ENCODE measurements around the gene OSBP2. TPM values are rescaled to one million over a fixed set of nuclear protein-coding genes. Genes with fewer than 3 reads are reported as not detected.
A peak's percentile ranks its signal among the peaks of the same experiment; 100 is the strongest.

Gene OSBP2
- total RNA-seq, 2 donors from 2014 or later = 1.1 to 9.4 TPM

DNA sequence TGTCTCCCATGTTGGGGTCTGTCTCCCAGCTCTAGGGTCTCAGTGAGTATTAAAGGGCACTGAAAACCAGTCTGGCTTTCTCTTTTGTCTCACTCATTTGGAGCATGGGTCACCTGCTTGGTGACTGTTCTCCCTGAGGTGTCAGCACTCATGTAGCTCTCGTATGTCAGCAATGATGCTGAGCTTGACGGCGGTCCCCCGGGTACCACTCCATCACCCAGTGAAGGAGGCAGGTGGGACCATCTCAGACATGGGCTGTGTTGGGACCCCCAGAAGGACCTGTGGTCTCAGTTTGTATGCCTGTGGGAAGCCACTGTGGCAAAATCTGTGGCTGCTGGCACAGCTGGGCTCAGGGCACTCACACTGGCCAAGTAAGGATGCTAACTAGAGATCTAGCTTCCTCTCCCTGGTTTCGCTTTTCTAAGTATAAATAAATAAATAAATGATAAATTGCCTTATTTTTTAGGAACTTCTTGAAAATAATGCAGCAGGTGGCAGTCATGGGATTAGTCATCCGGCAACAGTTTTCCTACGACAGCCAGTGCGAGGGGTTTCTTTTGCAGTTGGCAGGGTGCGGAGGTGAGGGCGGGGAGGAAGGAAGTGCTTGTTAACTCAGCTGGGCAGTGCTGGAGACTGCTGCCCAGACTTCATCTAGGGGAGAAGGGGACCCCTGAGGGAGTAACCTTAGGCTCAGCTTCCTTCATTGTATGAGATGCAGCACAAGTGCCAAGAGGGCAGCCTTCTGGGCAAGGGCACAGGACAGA, 48.8 kb downstream of the OSBP2 start:
- H3K27me3 Mint-ChIP-seq = peaks cover 19% of the 10 kb centered on the region
- H3K4me1 Mint-ChIP-seq = peaks cover 26% of the 10 kb centered on the region
- no peak for ATAC-seq
- no peaks in the 10 kb centered on the region for H3K9me3 ChIP-seq (ENCODE audit: control insufficient read depth, low read length, poor library complexity, severe bottlenecking)
- DNase-seq = no peak
- no peak overlapping the region for H3K4me3 Mint-ChIP-seq
- peak overlapping the region; percentile 3 for H3K27ac Mint-ChIP-seq
- H3K36me3 Mint-ChIP-seq (ENCODE audit: low read depth) = peaks cover 2% of the 10 kb centered on the region

DNA sequence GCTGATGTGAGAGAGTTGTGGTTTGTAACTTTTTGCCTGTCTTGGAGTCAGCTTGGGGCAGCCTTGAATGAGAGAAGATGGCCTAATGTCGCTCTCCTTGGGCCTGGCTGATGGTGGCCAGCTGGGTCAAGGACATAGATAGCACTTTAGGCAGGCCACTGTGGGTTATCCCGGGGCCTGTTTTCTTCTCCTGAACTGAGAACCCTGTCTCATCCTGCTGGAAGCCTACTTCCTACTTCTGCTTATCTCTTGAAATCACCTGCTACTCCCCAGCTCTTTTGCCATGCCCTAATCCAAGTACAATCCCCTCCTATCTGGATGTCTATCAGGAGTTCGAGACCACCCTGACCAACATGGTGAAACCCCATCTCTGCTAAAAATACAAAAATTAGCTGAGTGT, 49.5 kb downstream of the OSBP2 start:
- peaks cover 15% of the 10 kb centered on the region for H3K27me3 Mint-ChIP-seq
- H3K9me3 ChIP-seq (ENCODE audit: control insufficient read depth, low read length, poor library complexity, severe bottlenecking) = no peaks in the 10 kb centered on the region
- no peak for DNase-seq
- ATAC-seq = no peak
- no peak overlapping the region for H3K27ac Mint-ChIP-seq
- peaks cover 26% of the 10 kb centered on the region for H3K4me1 Mint-ChIP-seq
- H3K4me3 Mint-ChIP-seq = no peak overlapping the region
- peaks cover 2% of the 10 kb centered on the region for H3K36me3 Mint-ChIP-seq (ENCODE audit: low read depth)

DNA sequence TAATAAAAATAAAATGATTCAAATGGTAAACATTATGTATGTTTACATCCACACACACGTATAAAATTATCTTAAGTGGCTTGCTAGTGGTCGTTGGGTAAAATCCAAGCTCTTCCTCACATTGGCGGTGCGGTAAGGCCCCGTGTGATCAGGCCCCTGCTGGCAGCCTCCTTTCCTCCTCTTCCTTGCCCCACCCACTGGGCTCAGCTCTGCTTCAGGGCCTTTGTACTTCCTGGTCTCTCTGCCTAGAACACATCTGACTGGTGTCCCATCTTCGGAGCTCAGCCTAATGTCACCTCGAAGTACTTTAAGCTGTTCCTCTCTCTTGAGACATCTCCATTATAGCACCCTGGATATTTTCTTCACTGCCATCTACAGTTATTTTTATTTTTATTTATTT, 52.8 kb downstream of the OSBP2 start:
- no peak for ATAC-seq
- Mint-ChIP-seq H3K27ac (no peak overlapping the region), H3K4me3 (no peak overlapping the region), H3K27me3 (peaks cover 5% of the 10 kb centered on the region), H3K4me1 (peaks cover 17% of the 10 kb centered on the region), H3K36me3 (ENCODE audit: low read depth) (peaks cover 2% of the 10 kb centered on the region)
- no peak for DNase-seq
- no peaks in the 10 kb centered on the region for H3K9me3 ChIP-seq (ENCODE audit: control insufficient read depth, low read length, poor library complexity, severe bottlenecking)

DNA sequence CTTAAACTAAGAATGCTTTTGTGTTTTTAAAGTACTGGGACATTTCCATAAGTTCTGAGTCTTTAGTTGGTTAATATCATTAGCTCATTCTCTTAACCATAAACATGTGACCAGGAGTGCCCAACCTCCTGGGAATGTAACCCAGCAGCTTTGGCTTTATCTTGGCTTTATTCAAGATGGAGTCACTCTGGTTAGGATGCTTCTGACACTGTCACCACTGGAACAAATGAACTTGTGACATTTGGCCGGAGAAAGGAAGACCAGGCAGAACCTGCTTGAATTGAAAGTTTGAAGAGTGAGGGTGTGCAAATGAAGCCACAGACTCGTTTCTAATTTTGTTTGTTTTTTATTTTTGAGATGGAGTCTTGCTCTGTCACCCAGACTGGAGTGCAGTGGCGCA, 54.6 kb downstream of the OSBP2 start:
- no peaks in the 10 kb centered on the region for H3K27me3 Mint-ChIP-seq
- no peak for DNase-seq
- peaks cover 9% of the 10 kb centered on the region for H3K4me1 Mint-ChIP-seq
- H3K9me3 ChIP-seq (ENCODE audit: control insufficient read depth, low read length, poor library complexity, severe bottlenecking) = no peaks in the 10 kb centered on the region
- peaks cover 5% of the 10 kb centered on the region for H3K36me3 Mint-ChIP-seq (ENCODE audit: low read depth)
- ATAC-seq = no peak
- no peak overlapping the region for H3K27ac Mint-ChIP-seq
- H3K4me3 Mint-ChIP-seq = no peak overlapping the region

DNA sequence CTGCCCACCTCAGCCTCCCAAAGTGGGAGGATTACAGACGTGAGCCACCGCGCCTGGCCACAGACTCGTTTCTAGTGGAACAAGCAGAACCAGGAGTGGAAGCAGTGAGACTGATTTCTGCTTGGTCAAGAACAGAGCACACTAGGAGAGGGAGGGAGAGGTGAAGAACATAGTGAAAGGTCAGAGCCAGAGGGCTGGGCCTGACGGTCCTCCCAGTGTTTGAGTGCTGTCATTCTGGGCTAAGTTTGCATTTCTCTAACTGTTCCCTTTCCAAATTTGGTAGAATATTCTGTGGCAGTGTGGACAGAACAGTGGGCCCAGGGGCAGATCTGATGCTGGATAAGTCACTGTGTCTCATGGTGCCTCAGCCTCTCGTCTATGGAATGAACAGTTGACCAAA, 55.2 kb downstream of the OSBP2 start:
- H3K36me3 Mint-ChIP-seq (ENCODE audit: low read depth) = peaks cover 6% of the 10 kb centered on the region
- no peaks in the 10 kb centered on the region for H3K9me3 ChIP-seq (ENCODE audit: control insufficient read depth, low read length, poor library complexity, severe bottlenecking)
- DNase-seq = no peak
- ATAC-seq = no peak
- peaks cover 9% of the 10 kb centered on the region for H3K4me1 Mint-ChIP-seq
- no peak overlapping the region for H3K4me3 Mint-ChIP-seq
- H3K27me3 Mint-ChIP-seq = no peaks in the 10 kb centered on the region
- H3K27ac Mint-ChIP-seq = no peak overlapping the region

DNA sequence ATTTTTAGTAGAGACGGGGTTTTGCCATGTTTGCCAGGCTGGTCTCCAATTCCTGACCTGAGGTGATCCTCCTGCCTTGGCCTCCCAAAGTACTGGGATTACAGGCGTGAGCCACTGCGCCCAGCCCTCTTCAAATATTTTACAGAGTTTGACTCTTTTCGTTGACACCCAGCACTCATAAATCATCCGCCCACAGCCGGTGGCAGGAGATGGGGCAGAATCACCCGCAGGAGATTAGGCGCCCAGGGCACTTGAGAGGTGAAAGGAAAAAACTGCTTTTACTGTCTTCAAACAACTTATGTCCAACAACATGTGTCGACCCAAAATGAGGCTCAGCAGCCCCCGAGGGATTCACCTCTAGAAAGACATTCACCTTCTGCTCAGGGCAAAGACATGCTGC, 56.9 kb downstream of the OSBP2 start:
- no peak for ATAC-seq
- no peak for DNase-seq
- H3K4me3 Mint-ChIP-seq = no peak overlapping the region
- H3K27ac Mint-ChIP-seq = no peak overlapping the region
- H3K36me3 Mint-ChIP-seq (ENCODE audit: low read depth) = peaks cover 7% of the 10 kb centered on the region
- H3K27me3 Mint-ChIP-seq = no peaks in the 10 kb centered on the region
- H3K9me3 ChIP-seq (ENCODE audit: control insufficient read depth, low read length, poor library complexity, severe bottlenecking) = no peaks in the 10 kb centered on the region
- H3K4me1 Mint-ChIP-seq = peaks cover 3% of the 10 kb centered on the region

DNA sequence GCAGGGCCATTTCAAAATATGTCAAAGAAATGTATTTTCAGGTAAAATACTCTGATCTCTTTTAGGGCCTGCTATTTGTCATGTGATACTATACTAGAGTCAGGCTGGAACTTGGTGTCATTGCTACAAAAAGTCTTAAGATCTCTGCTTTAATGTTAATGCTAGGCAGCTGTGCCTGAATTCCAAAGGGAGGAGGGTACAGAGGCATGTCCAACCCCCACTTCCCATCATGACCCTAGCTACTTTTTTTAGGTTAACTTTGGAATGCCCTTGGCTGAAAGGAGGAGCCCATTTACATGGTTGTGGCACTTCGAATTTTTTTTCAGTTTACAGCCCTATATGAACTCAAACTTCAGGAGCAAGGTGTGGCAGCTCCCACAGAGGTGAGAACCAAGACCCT, 58.1 kb downstream of the OSBP2 start:
- no peak overlapping the region for H3K27ac Mint-ChIP-seq
- H3K27me3 Mint-ChIP-seq = no peaks in the 10 kb centered on the region
- H3K4me1 Mint-ChIP-seq = peaks cover 5% of the 10 kb centered on the region
- no peak for ATAC-seq
- H3K36me3 Mint-ChIP-seq (ENCODE audit: low read depth) = peaks cover 5% of the 10 kb centered on the region
- H3K9me3 ChIP-seq (ENCODE audit: control insufficient read depth, low read length, poor library complexity, severe bottlenecking) = no peaks in the 10 kb centered on the region
- no peak for DNase-seq
- no peak overlapping the region for H3K4me3 Mint-ChIP-seq

DNA sequence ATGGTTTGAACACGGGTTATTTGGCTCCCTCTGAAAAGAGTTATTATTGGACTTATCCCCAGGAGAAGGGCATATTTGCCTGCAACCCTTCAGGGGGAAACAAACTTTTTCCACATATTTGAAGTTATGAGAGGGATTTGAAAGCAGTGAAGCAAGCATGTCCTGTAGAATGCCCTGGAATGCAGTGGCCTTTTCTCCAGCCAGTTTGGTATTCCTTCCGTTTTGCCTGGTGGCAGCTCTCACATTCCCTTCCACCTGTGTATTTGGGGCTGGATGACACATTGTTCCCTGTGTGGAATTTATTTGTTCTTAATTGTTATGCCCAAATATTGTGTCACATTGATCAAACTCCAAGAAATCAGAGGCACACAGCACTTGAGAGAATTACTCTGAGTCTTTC, 59.0 kb downstream of the OSBP2 start:
- peaks cover 5% of the 10 kb centered on the region for H3K4me1 Mint-ChIP-seq

DNA sequence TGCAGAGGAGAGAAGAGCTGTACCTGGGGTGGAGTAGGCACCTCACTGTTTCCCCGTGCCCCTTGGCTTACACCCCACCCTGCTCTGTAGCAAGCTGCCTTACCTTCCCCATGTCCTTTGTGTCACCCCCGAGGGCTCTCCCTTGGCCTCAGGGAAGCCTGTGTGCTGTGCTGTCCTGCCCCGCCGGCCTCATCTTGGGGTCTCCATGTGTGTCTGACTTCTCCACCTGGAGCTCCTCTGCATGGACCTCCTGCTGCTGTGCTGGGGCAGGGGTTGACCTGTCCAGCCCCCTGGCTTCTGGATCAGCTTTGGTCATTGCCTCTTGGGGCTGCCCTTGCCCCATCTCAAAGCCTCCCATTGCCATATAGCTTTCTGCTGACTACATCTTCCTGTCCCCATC, 59.8 kb downstream of the OSBP2 start:
- no peaks in the 10 kb centered on the region for H3K27me3 Mint-ChIP-seq

More for the DNA sequence above, 59.0 kb downstream of the OSBP2 start:
- DNase-seq (no peak), ATAC-seq (no peak)
- Mint-ChIP-seq H3K4me3 (no peak overlapping the region), H3K36me3 (ENCODE audit: low read depth) (peaks cover 5% of the 10 kb centered on the region), H3K27me3 (no peaks in the 10 kb centered on the region), H3K27ac (no peak overlapping the region)
- H3K9me3 ChIP-seq (ENCODE audit: control insufficient read depth, low read length, poor library complexity, severe bottlenecking) = no peaks in the 10 kb centered on the region

DNA sequence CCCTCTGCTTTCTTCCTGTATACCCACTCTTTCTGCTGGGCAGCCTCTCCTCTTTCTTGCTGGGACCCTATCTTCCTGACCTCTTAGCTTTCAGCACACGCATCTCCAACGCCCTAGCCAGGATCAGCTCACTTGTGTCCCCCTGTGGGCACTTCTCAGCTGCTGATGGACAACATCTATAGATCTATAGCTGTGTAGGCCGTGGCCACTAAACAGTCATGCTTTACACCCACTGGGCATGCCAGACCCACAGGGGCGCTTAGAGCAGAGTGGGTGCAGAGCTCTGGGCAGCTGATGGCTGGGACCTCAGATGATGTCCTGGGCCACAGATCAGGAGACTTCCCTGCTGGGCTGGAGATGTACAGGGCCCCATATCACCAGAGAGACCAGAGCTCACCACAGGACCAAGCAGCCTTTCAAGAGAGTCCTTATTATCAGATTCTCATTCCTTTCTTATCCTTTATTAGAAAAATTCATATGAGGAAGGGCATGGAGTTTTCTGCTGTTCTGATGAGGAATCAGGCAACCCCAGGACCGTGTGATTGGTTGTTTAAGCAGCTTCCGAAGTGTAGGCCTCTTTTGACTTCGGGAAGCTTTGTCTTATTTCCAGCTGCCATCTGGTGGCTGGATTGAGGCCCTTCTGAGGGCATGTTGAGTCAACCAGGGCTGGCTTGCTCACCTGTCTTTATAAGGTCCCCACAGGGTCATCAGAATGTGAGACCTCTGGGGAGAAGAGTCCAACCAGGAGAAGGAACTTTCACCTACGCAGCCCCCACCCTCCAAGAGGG, 60.5 kb downstream of the OSBP2 start:
- ATAC-seq (peak; percentile 72), DNase-seq (peak in 2 of 3 donors; percentile 13 to 20)
- Mint-ChIP-seq H3K27me3 (no peaks in the 10 kb centered on the region), H3K4me1 (peaks cover 5% of the 10 kb centered on the region), H3K27ac (peak overlapping the region; percentile 51), H3K4me3 (no peak overlapping the region), H3K36me3 (ENCODE audit: low read depth) (peaks cover 5% of the 10 kb centered on the region)
- no peaks in the 10 kb centered on the region for H3K9me3 ChIP-seq (ENCODE audit: control insufficient read depth, low read length, poor library complexity, severe bottlenecking)

More for the DNA sequence above, 59.8 kb downstream of the OSBP2 start:
- H3K27ac Mint-ChIP-seq = peak overlapping the region; percentile 51
- H3K4me3 Mint-ChIP-seq = no peak overlapping the region
- DNase-seq = no peak
- peaks cover 5% of the 10 kb centered on the region for H3K4me1 Mint-ChIP-seq
- H3K9me3 ChIP-seq (ENCODE audit: control insufficient read depth, low read length, poor library complexity, severe bottlenecking) = no peaks in the 10 kb centered on the region
- peaks cover 5% of the 10 kb centered on the region for H3K36me3 Mint-ChIP-seq (ENCODE audit: low read depth)
- ATAC-seq = no peak

DNA sequence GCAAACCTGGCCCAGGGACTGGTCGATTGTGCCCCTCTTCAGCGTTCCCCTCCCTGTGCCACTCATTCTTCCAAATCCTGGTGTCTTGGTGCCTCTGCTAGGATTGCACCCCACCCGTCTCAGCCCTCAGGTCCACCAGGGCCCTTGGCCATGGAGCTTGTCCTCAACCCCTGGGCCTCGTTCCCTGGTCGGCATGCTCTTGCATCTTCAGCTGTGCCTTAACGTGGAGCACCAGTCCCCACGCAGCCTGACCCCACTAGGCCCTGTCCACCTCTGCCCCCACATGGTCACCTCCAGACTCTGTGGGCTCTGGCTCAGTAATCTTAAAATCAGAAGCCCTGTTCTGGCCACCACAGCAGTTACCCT, 61.1 kb downstream of the OSBP2 start:
- no peaks in the 10 kb centered on the region for H3K27me3 Mint-ChIP-seq
- peaks cover 5% of the 10 kb centered on the region for H3K36me3 Mint-ChIP-seq (ENCODE audit: low read depth)
- ATAC-seq (no peak), DNase-seq (no peak)
- H3K4me1 Mint-ChIP-seq = peaks cover 5% of the 10 kb centered on the region
- H3K9me3 ChIP-seq (ENCODE audit: control insufficient read depth, low read length, poor library complexity, severe bottlenecking) = no peaks in the 10 kb centered on the region
- H3K4me3 Mint-ChIP-seq = no peak overlapping the region
- H3K27ac Mint-ChIP-seq = no peak overlapping the region

DNA sequence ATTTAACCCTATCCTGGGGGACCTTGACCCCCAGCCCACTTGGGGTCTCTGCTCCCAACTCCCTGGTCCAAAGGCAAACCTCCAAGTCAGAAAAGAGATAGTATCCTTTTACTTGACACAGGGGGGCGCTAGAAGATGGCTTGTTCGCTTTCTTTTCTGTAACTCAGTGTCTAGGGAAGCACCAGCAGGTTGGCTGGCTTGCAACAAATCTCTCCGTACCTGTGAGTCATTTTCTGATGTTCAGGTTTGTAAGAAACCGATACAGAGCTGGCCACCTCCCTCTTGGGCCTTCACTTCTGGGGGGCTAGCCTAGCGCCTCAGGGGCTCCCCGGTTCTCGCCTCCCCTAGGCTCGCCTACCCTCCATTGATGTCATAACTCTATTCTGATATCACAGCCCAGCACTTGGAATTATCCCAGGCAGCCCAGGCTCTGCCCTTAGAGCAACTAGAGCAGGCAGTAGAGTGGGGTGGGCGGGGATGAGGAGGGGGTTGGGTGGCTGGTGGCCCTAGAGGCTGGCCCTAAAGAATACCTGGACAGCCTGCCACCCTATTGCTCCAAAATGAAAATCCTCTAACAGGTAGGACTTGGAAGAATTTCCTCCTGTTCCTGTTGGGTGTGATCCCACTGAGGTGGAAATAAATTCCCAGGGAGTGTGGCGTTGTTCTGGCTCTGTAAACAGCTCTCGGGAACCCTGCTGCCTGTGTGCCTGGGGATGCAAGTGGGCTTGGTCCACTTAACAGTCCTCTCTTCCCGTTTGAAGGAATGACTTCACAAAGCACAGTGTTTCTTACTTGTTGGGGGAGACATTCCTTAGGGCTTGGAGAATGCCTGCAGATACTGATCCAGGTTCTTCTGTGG, 69.4 kb downstream of the OSBP2 start:
- H3K27ac Mint-ChIP-seq = no peak overlapping the region
- peaks cover 2% of the 10 kb centered on the region for H3K4me1 Mint-ChIP-seq
- no peaks in the 10 kb centered on the region for H3K9me3 ChIP-seq (ENCODE audit: control insufficient read depth, low read length, poor library complexity, severe bottlenecking)
- DNase-seq (peak in 2 of 3 donors; percentile 15 to 23), ATAC-seq (peak; percentile 76)
- H3K36me3 Mint-ChIP-seq (ENCODE audit: low read depth) = no peaks in the 10 kb centered on the region
- H3K27me3 Mint-ChIP-seq = no peaks in the 10 kb centered on the region
- H3K4me3 Mint-ChIP-seq = no peak overlapping the region

DNA sequence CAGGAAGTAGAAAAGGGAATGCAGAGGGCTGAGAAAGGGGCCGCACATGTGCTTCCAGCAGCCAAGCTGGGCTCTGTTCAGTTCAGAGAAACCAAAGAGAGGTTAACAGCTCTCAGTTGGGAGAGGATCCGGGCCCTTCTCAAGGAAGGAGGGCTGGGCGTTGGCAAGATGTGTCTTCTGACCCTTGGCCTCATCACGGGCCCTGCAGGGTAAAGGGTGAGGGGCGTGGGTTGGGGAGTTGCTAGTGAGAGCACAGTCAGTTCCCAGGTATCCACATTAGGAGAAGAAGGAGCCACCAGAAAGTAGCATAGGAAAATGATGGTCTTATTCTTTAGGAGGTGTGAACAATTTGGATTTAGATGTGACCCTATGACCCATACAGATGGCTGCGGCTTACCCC, 73.0 kb downstream of the OSBP2 start:
- Mint-ChIP-seq H3K4me3 (no peak overlapping the region), H3K27me3 (no peaks in the 10 kb centered on the region), H3K36me3 (ENCODE audit: low read depth) (no peaks in the 10 kb centered on the region), H3K27ac (no peak overlapping the region), H3K4me1 (peaks cover 2% of the 10 kb centered on the region)
- ATAC-seq (no peak), DNase-seq (no peak)
- H3K9me3 ChIP-seq (ENCODE audit: control insufficient read depth, low read length, poor library complexity, severe bottlenecking) = no peaks in the 10 kb centered on the region

Measured in T-helper 17 cell (primary cell).